HEK293 (cell line): ENCODE data around the gene LDLRAD3.

Experiments
- CTCF ChIA-PET: fragments of 350-600 bp; formaldehyde crosslinking; extraction: SDS; loops from one replicate; lab custom pipeline; 2021; ENCODE audit warnings: antibody characterized with exemption; lab: Yijun Ruan, JAX
- POLR2A ChIA-PET: fragments of 300-600 bp; formaldehyde crosslinking; extraction: SDS; loops from one replicate; lab custom pipeline; 2020; ENCODE audit warnings: antibody characterized with exemption, inconsistent platforms; lab: Yijun Ruan, JAX
- H3K27ac ChIP-seq: fragments of 200-500 bp; sonication (Bioruptor generic); 2 replicates; pipeline ENCODE4 v1.5.1; 2014; ENCODE audit warnings: low read depth, low read length, control low read depth, inconsistent platforms; ENCODE audit errors: extremely low read depth
- H3K36me3 ChIP-seq, 2 experiments: fragments of 200-500 bp in 1 of 2; sonication (Bioruptor generic) in 1 of 2; 1 replicate in 1 of 2; 2 replicates in 1 of 2; pipeline ENCODE4 v1.5.1; 2014 to 2017; ENCODE audit warnings: inconsistent platforms in 2 of 2, low read length in 2 of 2; ENCODE audit not compliant: control insufficient read depth in 2 of 2, insufficient read depth in 1 of 2
- H3K4me1 ChIP-seq: fragments of 200-500 bp; sonication (Bioruptor generic); 2 replicates; pipeline ENCODE4 v1.5.1; 2014; ENCODE audit warnings: mild to moderate bottlenecking, low read length, inconsistent platforms; ENCODE audit not compliant: control insufficient read depth, insufficient read depth
- H3K4me3 ChIP-seq: 2 replicates; pipeline ENCODE4 v1.5.1; 2011; ENCODE audit warnings: low read depth, mild to moderate bottlenecking, control low read depth, low read length, moderate library complexity
- H3K9me3 ChIP-seq: fragments of 200-500 bp; sonication (Bioruptor generic); 2 replicates; pipeline ENCODE4 v1.5.1; 2014; ENCODE audit warnings: low read depth, low read length, inconsistent platforms; ENCODE audit not compliant: control insufficient read depth, insufficient read depth
- BCL11A ChIP-seq: fragments of 450-650 bp; formaldehyde crosslinking; IDR thresholded peaks from 2 replicates; pipeline ENCODE4 v1.5.1; 2016; ENCODE audit warnings: low read depth, missing biosample characterization, missing genetic modification characterization
- HOXD13 ChIP-seq: sonication (generic); formaldehyde crosslinking; IDR thresholded peaks from 2 replicates; pipeline ENCODE4 v1.8.0; 2022; ENCODE audit warnings: missing genetic modification reagents, borderline replicate concordance
- IKZF3 ChIP-seq: fragments of 450-650 bp; IDR thresholded peaks from 2 replicates; pipeline ENCODE4 v1.5.0; 2018; ENCODE audit warnings: missing biosample characterization, mild to moderate bottlenecking, missing genetic modification characterization, moderate library complexity
- SP7 ChIP-seq: fragments of 450-650 bp; formaldehyde crosslinking; IDR thresholded peaks from 2 replicates; pipeline ENCODE4 v1.5.1; 2016; ENCODE audit warnings: missing biosample characterization, missing genetic modification characterization
- ZNF112 ChIP-seq: fragments of 450-650 bp; formaldehyde crosslinking; IDR thresholded peaks from 2 replicates; pipeline ENCODE4 v1.5.0; 2017; ENCODE audit warnings: missing biosample characterization, missing genetic modification characterization
- ZNF138 ChIP-seq: fragments of 450-650 bp; formaldehyde crosslinking; IDR thresholded peaks from 2 replicates; pipeline ENCODE4 v1.5.1; 2016; ENCODE audit warnings: missing biosample characterization, missing genetic modification characterization, borderline replicate concordance
- ZNF146 ChIP-seq: fragments of 450-650 bp; formaldehyde crosslinking; IDR thresholded peaks from 2 replicates; pipeline ENCODE4 v1.5.1; 2016; ENCODE audit warnings: missing biosample characterization, missing genetic modification characterization
- ZNF18 ChIP-seq: fragments of 450-650 bp; formaldehyde crosslinking; IDR thresholded peaks from 2 replicates; pipeline ENCODE4 v1.5.1; 2016; ENCODE audit warnings: missing biosample characterization, missing genetic modification characterization
- ZNF211 ChIP-seq: fragments of 450-650 bp; formaldehyde crosslinking; IDR thresholded peaks from 2 replicates; pipeline ENCODE4 v1.5.1; 2016; ENCODE audit warnings: low read depth, missing biosample characterization, missing genetic modification characterization
- ZNF335 ChIP-seq: fragments of 450-650 bp; formaldehyde crosslinking; conservative IDR thresholded peaks from 2 replicates; pipeline ENCODE4 v1.5.1; 2016; ENCODE audit warnings: missing biosample characterization, missing genetic modification characterization
- ZNF354C ChIP-seq: fragments of 450-650 bp; formaldehyde crosslinking; IDR thresholded peaks from 2 replicates; pipeline ENCODE4 v1.5.1; 2016; ENCODE audit warnings: missing biosample characterization, missing genetic modification characterization, low read depth, borderline replicate concordance
- ZNF37A ChIP-seq: fragments of 450-650 bp; IDR thresholded peaks from 2 replicates; pipeline ENCODE4 v1.5.1; 2018; ENCODE audit warnings: missing biosample characterization, missing genetic modification characterization
- ZNF394 ChIP-seq: fragments of 450-650 bp; formaldehyde crosslinking; IDR thresholded peaks from 2 replicates; pipeline ENCODE4 v1.5.1; 2016; ENCODE audit warnings: missing biosample characterization, missing genetic modification characterization, mild to moderate bottlenecking, moderate library complexity, borderline replicate concordance
- ZNF585B ChIP-seq: fragments of 450-650 bp; formaldehyde crosslinking; IDR thresholded peaks from 2 replicates; pipeline ENCODE4 v1.5.1; 2016; ENCODE audit warnings: missing biosample characterization, missing genetic modification characterization
- ZNF654 ChIP-seq: fragments of 450-650 bp; formaldehyde crosslinking; IDR thresholded peaks from 2 replicates; pipeline ENCODE4 v1.5.1; 2016; ENCODE audit warnings: low read depth, missing biosample characterization, missing genetic modification characterization
- ZNF777 ChIP-seq: fragments of 450-650 bp; formaldehyde crosslinking; IDR thresholded peaks from 2 replicates; pipeline ENCODE4 v1.5.1; 2017; ENCODE audit warnings: missing biosample characterization, missing genetic modification characterization, borderline replicate concordance
- TF ChIP-seq, protein P1 (sequence below): fragments of 450-650 bp; formaldehyde crosslinking; IDR thresholded peaks from 2 replicates; pipeline ENCODE4 v1.5.1; 2016; ENCODE audit warnings: missing biosample characterization, missing genetic modification characterization, low read depth
- TF ChIP-seq, protein P2 (sequence below): fragments of 450-650 bp; formaldehyde crosslinking; IDR thresholded peaks from 2 replicates; pipeline ENCODE4 v1.5.1; 2016; ENCODE audit warnings: missing biosample characterization, missing genetic modification characterization
- TF ChIP-seq, protein P3 (sequence below): fragments of 450-650 bp; formaldehyde crosslinking; IDR thresholded peaks from 2 replicates; pipeline ENCODE4 v1.5.1; 2017; ENCODE audit warnings: missing biosample characterization, missing genetic modification characterization

LDLRAD3 gene

DNA sequence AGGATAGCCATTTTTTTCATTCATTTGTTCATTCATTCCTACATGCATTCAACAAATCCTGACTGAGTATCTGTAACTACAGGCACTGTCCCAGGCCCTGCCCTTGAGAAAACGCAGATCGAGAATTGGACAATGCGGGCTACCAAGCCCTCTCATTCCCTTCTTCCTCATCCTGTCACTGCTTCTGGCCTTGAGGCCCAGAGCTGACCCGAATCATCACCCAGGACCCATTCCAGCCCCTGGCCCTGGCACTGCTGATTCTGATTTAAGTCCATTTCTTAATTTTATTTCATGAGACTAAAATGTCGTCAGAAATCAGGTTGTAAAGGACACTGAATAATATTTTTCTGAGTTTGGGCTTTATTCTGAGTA, 321.1 kb downstream of the LDLRAD3 start:
- Histone ChIP-seq H3K9me3 (no peaks in the 10 kb centered on the region), H3K27ac (no peak overlapping the region), H3K4me1 (no peaks in the 10 kb centered on the region), H3K4me3 (no peak overlapping the region), H3K36me3 (no peaks in the 10 kb centered on the region)
- ChIA-PET POLR2A (no interaction called here), CTCF (interaction anchor here (0.8 to 5.1 kb wide), 19 partner anchors 8 to 1339 kb away, joined by 3 to 63 read pairs (median 4); no protein-coding TSS in a partner anchor)
- TF ChIP-seq, protein P1, sequence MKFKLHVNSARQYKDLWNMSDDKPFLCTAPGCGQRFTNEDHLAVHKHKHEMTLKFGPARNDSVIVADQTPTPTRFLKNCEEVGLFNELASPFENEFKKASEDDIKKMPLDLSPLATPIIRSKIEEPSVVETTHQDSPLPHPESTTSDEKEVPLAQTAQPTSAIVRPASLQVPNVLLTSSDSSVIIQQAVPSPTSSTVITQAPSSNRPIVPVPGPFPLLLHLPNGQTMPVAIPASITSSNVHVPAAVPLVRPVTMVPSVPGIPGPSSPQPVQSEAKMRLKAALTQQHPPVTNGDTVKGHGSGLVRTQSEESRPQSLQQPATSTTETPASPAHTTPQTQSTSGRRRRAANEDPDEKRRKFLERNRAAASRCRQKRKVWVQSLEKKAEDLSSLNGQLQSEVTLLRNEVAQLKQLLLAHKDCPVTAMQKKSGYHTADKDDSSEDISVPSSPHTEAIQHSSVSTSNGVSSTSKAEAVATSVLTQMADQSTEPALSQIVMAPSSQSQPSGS (tag by site-specific recombination) = no peak
- TF ChIP-seq ZNF654 (tag by site-specific recombination) (no peak), ZNF211 (tag by site-specific recombination) (no peak), ZNF138 (no peak), BCL11A (no peak), ZNF585B (no peak), HOXD13 (no peak), ZNF37A (tag by site-specific recombination) (no peak)

- ChIA-PET POLR2A (interaction anchor here (0.9 kb wide), 1 partner anchor 444 kb away, joined by 5 read pairs; no protein-coding TSS in a partner anchor), CTCF (interaction anchor here (0.6 to 5.1 kb wide), 43 partner anchors 8 to 1586 kb away, joined by 3 to 63 read pairs (median 3); no protein-coding TSS in a partner anchor)
- H3K27ac ChIP-seq = no peak overlapping the region
- no peaks in the 10 kb centered on the region for H3K36me3 ChIP-seq
- TF ChIP-seq, protein P2, sequence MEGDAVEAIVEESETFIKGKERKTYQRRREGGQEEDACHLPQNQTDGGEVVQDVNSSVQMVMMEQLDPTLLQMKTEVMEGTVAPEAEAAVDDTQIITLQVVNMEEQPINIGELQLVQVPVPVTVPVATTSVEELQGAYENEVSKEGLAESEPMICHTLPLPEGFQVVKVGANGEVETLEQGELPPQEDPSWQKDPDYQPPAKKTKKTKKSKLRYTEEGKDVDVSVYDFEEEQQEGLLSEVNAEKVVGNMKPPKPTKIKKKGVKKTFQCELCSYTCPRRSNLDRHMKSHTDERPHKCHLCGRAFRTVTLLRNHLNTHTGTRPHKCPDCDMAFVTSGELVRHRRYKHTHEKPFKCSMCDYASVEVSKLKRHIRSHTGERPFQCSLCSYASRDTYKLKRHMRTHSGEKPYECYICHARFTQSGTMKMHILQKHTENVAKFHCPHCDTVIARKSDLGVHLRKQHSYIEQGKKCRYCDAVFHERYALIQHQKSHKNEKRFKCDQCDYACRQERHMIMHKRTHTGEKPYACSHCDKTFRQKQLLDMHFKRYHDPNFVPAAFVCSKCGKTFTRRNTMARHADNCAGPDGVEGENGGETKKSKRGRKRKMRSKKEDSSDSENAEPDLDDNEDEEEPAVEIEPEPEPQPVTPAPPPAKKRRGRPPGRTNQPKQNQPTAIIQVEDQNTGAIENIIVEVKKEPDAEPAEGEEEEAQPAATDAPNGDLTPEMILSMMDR (tag by site-specific recombination) = peak; percentile 21; the same call in 1 of the 2 replicates
- TF ChIP-seq ZNF354C (no peak), ZNF654 (tag by site-specific recombination) (peak; percentile 88), ZNF18 (tag by site-specific recombination) (no peak), ZNF335 (tag by site-specific recombination) (peak; percentile 38; the same call in 1 of the 2 replicates), IKZF3 (no peak), ZNF146 (tag by site-specific recombination) (no peak), ZNF112 (tag by site-specific recombination) (no peak), SP7 (no peak), ZNF394 (tag by site-specific recombination) (no peak), ZNF777 (tag by site-specific recombination) (no peak)
- TF ChIP-seq, protein P3, sequence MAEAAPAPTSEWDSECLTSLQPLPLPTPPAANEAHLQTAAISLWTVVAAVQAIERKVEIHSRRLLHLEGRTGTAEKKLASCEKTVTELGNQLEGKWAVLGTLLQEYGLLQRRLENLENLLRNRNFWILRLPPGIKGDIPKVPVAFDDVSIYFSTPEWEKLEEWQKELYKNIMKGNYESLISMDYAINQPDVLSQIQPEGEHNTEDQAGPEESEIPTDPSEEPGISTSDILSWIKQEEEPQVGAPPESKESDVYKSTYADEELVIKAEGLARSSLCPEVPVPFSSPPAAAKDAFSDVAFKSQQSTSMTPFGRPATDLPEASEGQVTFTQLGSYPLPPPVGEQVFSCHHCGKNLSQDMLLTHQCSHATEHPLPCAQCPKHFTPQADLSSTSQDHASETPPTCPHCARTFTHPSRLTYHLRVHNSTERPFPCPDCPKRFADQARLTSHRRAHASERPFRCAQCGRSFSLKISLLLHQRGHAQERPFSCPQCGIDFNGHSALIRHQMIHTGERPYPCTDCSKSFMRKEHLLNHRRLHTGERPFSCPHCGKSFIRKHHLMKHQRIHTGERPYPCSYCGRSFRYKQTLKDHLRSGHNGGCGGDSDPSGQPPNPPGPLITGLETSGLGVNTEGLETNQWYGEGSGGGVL (tag by site-specific recombination) = no peak
- H3K4me3 ChIP-seq = no peak overlapping the region
- no peaks in the 10 kb centered on the region for H3K4me1 ChIP-seq
- no peaks in the 10 kb centered on the region for H3K9me3 ChIP-seq
Measured at GRCh38 chr11:36265793-36266628, 322.1 kb downstream of the LDLRAD3 start.
